GM10266 (cell line): ENCODE results near the gene SLC11A1.
A peak's percentile ranks its signal among the peaks of the same experiment; 100 is the strongest.

Source experiments
- DNase-seq: peaks from one replicate; pipeline ENCODE4 v3.0.0; 2012; ENCODE audit errors: extremely low spot score
- CTCF ChIP-seq: IDR thresholded peaks from 2 replicates; pipeline ENCODE4 v1.5.1; 2012; ENCODE audit warnings: mild to moderate bottlenecking, low read depth; ENCODE audit not compliant: control insufficient read depth, insufficient read depth; ENCODE audit errors: missing control alignments

Gene SLC11A1, protein sequence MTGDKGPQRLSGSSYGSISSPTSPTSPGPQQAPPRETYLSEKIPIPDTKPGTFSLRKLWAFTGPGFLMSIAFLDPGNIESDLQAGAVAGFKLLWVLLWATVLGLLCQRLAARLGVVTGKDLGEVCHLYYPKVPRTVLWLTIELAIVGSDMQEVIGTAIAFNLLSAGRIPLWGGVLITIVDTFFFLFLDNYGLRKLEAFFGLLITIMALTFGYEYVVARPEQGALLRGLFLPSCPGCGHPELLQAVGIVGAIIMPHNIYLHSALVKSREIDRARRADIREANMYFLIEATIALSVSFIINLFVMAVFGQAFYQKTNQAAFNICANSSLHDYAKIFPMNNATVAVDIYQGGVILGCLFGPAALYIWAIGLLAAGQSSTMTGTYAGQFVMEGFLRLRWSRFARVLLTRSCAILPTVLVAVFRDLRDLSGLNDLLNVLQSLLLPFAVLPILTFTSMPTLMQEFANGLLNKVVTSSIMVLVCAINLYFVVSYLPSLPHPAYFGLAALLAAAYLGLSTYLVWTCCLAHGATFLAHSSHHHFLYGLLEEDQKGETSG

DNA sequence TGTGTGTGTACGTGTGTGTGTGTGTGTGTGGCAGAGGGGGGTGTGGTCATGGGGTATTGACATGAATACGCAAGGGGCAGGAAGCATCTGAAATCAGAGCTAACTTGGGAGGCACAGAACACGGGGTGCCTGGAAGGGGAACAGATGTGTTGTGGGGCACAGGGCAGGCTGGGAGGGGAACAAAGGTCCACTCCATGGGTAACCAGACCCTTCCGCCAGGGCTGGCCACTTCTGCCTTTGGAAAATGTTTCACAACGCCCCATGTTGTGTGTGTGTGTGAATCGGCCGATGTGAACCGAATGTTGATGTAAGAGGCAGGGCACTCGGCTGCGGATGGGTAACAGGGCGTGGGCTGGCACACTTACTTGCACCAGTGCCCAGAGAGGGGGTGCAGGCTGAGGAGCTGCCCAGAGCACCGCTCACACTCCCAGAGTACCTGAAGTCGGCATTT, at the start of gene SLC11A1:
SLC11A1 (plus strand) TSS at position 358 of the 451 bp plus-strand sequence. CDS start 96 bp downstream, outside the sequence.
- no peak for TF ChIP-seq CTCF
- DNase-seq: no peak

DNA sequence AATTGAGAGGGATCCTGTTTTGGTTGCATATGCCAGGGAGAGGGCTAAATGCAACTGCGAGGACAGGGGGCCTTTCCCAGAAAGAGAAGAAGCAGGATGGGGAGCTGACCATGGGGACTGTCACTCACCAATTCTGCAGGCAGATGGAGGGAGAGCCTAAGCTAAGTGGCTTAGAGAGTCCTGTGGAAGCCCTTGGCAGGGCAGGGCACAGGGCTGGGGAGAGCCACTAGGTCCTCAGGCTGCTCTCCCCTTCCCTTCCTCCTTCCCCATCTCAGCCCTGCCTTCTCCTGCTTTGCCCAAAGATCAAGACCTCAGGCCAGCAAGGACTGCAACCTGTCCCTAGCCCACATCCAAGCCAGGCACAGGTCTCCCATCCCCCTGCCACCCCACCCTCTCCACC, 49.8 kb upstream of the SLC11A1 start:
- DNase-seq: no peak
- peak; percentile 3 for TF ChIP-seq CTCF

GRCh38 chr2:218332920-218333645, 49.0 kb upstream of the SLC11A1 start:
- DNase-seq: no peak

GRCh38 chr2:218334531-218334930, 47.5 kb upstream of the SLC11A1 start:
- DNase-seq: no peak
- no peak for TF ChIP-seq CTCF

More at GRCh38 chr2:218332920-218333645, 49.0 kb upstream of the SLC11A1 start:
- no peak for TF ChIP-seq CTCF

- DNase-seq: no peak
- no peak for TF ChIP-seq CTCF
Observed at GRCh38 chr2:218340656-218341055, 41.4 kb upstream of the SLC11A1 start.

DNA sequence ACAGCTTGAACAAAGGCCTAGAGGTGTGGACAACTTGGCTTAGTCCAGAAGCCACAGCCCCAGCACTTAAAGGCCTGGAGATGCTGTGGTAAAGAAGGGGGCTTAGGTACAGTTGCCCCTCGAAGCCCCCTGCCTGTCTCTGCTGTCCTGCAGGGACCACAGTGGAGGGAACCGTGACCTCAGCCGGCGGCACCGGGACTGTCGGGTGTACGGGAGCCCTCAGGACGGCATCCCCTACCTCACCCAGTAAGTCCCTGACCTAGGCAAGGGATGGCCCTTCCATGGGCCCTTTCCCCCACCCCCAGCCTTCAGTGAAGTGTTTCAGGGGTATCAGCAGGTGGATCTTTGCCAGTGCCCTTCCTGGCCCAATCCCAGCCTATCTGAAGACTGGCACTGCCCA, 40.7 kb upstream of the SLC11A1 start:
- DNase-seq: no peak
- TF ChIP-seq CTCF: no peak

DNA sequence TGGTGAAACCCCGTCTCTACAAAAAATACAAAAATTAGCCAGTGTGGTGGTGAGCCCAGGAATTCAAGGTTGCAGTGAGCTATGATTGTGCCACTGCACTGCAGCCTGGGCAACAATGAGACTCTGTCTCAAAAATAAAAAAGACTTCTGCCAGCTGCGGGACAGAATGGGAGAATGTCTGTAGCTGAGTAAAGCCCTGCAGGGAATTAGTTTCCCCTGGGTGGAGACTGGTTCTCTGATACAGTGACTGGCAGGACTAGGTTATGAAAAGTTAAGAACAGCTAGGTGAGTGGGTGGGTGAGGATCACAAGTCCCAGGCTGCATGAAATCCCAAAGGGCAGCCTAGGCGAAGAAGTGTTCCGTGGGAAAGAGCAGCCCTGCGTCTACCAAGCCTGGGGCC, 39.2 kb upstream of the SLC11A1 start:
- no peak for TF ChIP-seq CTCF
- no peak for DNase-seq
